OCI-M1 (cell line): Measurements from ENCODE around the gene AKT3.

Source experiments
- DNase-seq: peaks from one replicate; lab custom pipeline; 2025; lab: John Stamatoyannopoulos, UW

AKT3 gene

GRCh38 chr1:243507001-243507671 lies 342.9 kb downstream of the AKT3 start:
- no peak for DNase-seq

- no peak for DNase-seq
These were observed 343.9 kb downstream of the AKT3 start for GRCh38 chr1:243505986-243506689.

GRCh38 chr1:243503155-243503554 lies 346.9 kb downstream of the AKT3 start:
- DNase-seq: no peak

- DNase-seq: no peak
These were observed 349.0 kb downstream of the AKT3 start for GRCh38 chr1:243501002-243501401.

GRCh38 chr1:243500512-243500911 lies 349.5 kb downstream of the AKT3 start:
- no peak for DNase-seq

GRCh38 chr1:243499711-243500110 lies 350.3 kb downstream of the AKT3 start:
- no peak for DNase-seq

- no peak for DNase-seq
These were observed 350.8 kb downstream of the AKT3 start for GRCh38 chr1:243499248-243499647.

GRCh38 chr1:243497939-243498681 lies 351.9 kb downstream of the AKT3 start:
- DNase-seq: no peak

- DNase-seq: no peak
These were observed 353.2 kb downstream of the AKT3 start for GRCh38 chr1:243496806-243497205.

GRCh38 chr1:243496187-243496646 lies 353.8 kb downstream of the AKT3 start:
- no peak for DNase-seq

GRCh38 chr1:243495442-243496186 lies 354.4 kb downstream of the AKT3 start:
- DNase-seq: peak; percentile 90

- no peak for DNase-seq
These were observed 355.2 kb downstream of the AKT3 start for GRCh38 chr1:243494741-243495431.

GRCh38 chr1:243493156-243494129 lies 356.6 kb downstream of the AKT3 start:
- DNase-seq: no peak

- no peak for DNase-seq
These were observed 359.0 kb downstream of the AKT3 start for GRCh38 chr1:243490748-243491686.

GRCh38 chr1:243489681-243490546 lies 360.1 kb downstream of the AKT3 start:
- DNase-seq: no peak

GRCh38 chr1:243489158-243489527 lies 360.9 kb downstream of the AKT3 start:
- DNase-seq: no peak

- no peak for DNase-seq
These were observed 361.4 kb downstream of the AKT3 start for GRCh38 chr1:243488459-243489157.
